K562 (cell line): ENCODE data around the gene CISD3. TPM values are rescaled to one million over a fixed set of nuclear protein-coding genes. Genes with fewer than 3 reads are reported as not detected.
A peak's percentile ranks its signal among the peaks of the same experiment; 100 is the strongest.

Source experiments
- BCOR ChIP-seq: fragments of 450-650 bp; IDR thresholded peaks from 2 replicates; pipeline ENCODE4 v1.6.1; 2016
- CUX1 ChIP-seq: fragments of 200-800 bp; sonication (Bioruptor generic); IDR thresholded peaks from 2 replicates; pipeline ENCODE4 v1.6.1; 2016; ENCODE audit warnings: missing genetic modification characterization, missing compliant biosample characterization
- FIP1L1 ChIP-seq: fragments of 200-400 bp; formaldehyde crosslinking; IDR thresholded peaks from 2 replicates; pipeline ENCODE4 v1.6.1; 2018; ENCODE audit warnings: mild to moderate bottlenecking, low read depth, low read length; ENCODE audit not compliant: poor library complexity, severe bottlenecking
- GTF2E2 ChIP-seq: fragments of 200-800 bp; sonication (Bioruptor generic); IDR thresholded peaks from 2 replicates; pipeline ENCODE4 v1.6.1; 2016; ENCODE audit warnings: missing genetic modification characterization, missing compliant biosample characterization
- HIVEP1 ChIP-seq: fragments of 250-450 bp; sonication (Bioruptor Pico); IDR thresholded peaks from 2 replicates; pipeline ENCODE4 v1.4.0; 2020; ENCODE audit warnings: mild to moderate bottlenecking
- MAFG ChIP-seq: fragments of 450-650 bp; conservative IDR thresholded peaks from 2 replicates; pipeline ENCODE4 v1.6.1; 2016; ENCODE audit warnings: missing genetic modification characterization, missing compliant biosample characterization
- NCOA4 ChIP-seq: fragments of 450-650 bp; IDR thresholded peaks from 2 replicates; pipeline ENCODE4 v1.6.1; 2018; ENCODE audit warnings: mild to moderate bottlenecking; ENCODE audit not compliant: partially characterized antibody
- NCOR1 ChIP-seq: fragments of 450-650 bp; IDR thresholded peaks from 2 replicates; pipeline ENCODE4 v1.6.1; 2016; ENCODE audit warnings: mild to moderate bottlenecking, moderate library complexity
- NFE2L1 ChIP-seq: fragments of 450-650 bp; IDR thresholded peaks from 2 replicates; pipeline ENCODE4 v1.6.1; 2016; ENCODE audit warnings: missing genetic modification characterization, low read depth, mild to moderate bottlenecking, missing compliant biosample characterization, moderate library complexity, borderline replicate concordance
- NFIC ChIP-seq: fragments of 450-650 bp; IDR thresholded peaks from 2 replicates; pipeline ENCODE4 v1.6.1; 2017; ENCODE audit warnings: mild to moderate bottlenecking, inconsistent platforms
- RNF2 ChIP-seq: sonication (generic); IDR thresholded peaks from 2 replicates; pipeline ENCODE4 v1.6.1; 2016
- SNIP1 ChIP-seq: fragments of 450-650 bp; IDR thresholded peaks from 2 replicates; pipeline ENCODE4 v1.7.1; 2017; ENCODE audit warnings: low read depth, mild to moderate bottlenecking
- SREBF2 ChIP-seq: sonication (generic); formaldehyde crosslinking; IDR thresholded peaks from 2 replicates; pipeline ENCODE4 v1.4.0; 2020; ENCODE audit warnings: mild to moderate bottlenecking, missing genetic modification reagents
- TBL1XR1 ChIP-seq, 2 experiments: IDR thresholded peaks; 2 replicates each; pipeline ENCODE4 v1.6.1; 2012; ENCODE audit warnings: improper control_type of control experiment in 2 of 2, low read length in 2 of 2, mild to moderate bottlenecking in 1 of 2
- TBP ChIP-seq: optimal IDR thresholded peaks from 2 replicates; pipeline ENCODE3; 2011; ENCODE audit warnings: low read depth, low read length, improper control_type of control experiment
- THRA ChIP-seq: fragments of 450-650 bp; IDR thresholded peaks from 2 replicates; pipeline ENCODE4 v1.6.1; 2017; ENCODE audit warnings: mild to moderate bottlenecking, moderate library complexity
- UBTF ChIP-seq, 2 experiments: IDR thresholded peaks; 2 replicates each; pipeline ENCODE4 v1.6.1; 2012; ENCODE audit warnings: improper control_type of control experiment in 2 of 2, low read depth in 2 of 2, low read length in 2 of 2, borderline replicate concordance in 1 of 2
- ZFP30 ChIP-seq: fragments of 250-450 bp; sonication (Bioruptor Pico); IDR thresholded peaks from 2 replicates; pipeline ENCODE4 v1.8.0; 2022; ENCODE audit warnings: moderate library complexity, mild to moderate bottlenecking, inconsistent platforms, borderline replicate concordance
- ZNF12 ChIP-seq: sonication (generic); formaldehyde crosslinking; IDR thresholded peaks from 2 replicates; pipeline ENCODE4 v1.4.0; 2020; ENCODE audit warnings: mild to moderate bottlenecking, missing genetic modification reagents
- ZNF77 ChIP-seq: fragments of 250-450 bp; sonication (Bioruptor Pico); IDR thresholded peaks from 2 replicates; pipeline ENCODE4 v1.5.0; 2020
- polyA plus RNA-seq, 8 experiments: library from polyadenylated mRNA; depleted of rRNA in 4 of 8; stranded (reverse) in 5 of 8; unstranded in 3 of 8; fragments of >200 nt; fragmentation: Nextera tagmentation in 2 of 8; fragmentation: Illumina TruSeq in 1 of 8; extraction: Ambion mirVana in 2 of 8; extraction: Trizol in 1 of 8; gene quantifications; 2 replicates each; pipeline versions ENCODE4 v1.2.1 to v1.2.3, GENCODE V29; 2011 to 2014; ENCODE audit warnings: inconsistent platforms in 1 of 8, missing spikeins in 1 of 8
- total RNA-seq, 7 experiments: library from RNA; depleted of rRNA in 6 of 7; stranded (reverse); fragments of >200 nt in 6 of 7; fragmentation: Illumina TruSeq in 2 of 7; extraction: Trizol in 2 of 7; gene quantifications; 2 replicates each; pipeline versions ENCODE4 v1.2.1 to v1.2.3, GENCODE V29; 2011 to 2021; ENCODE audit warnings: low replicate concordance in 1 of 7

CISD3 gene
- total and polyA plus RNA-seq, 9 of the 15 experiments (the other 6 are each of a cell fraction or from before 2014, with no cell fraction given) = 5.0 to 60.7 (median 15.7) TPM

GRCh38 chr17:38730526-38731379 is 612 bp downstream of the CISD3 start (continued):
- peak; percentile 89 for TF ChIP-seq NFIC
- no peak for TF ChIP-seq ZNF12 (CRISPR knock-in tag)
- no peak for TF ChIP-seq TBP
- no peak for TF ChIP-seq THRA
- no peak for TF ChIP-seq CUX1 (CRISPR knock-in tag)
- no peak for TF ChIP-seq TBL1XR1 (IDR thresholded peaks at IDR 0.05; ENCODE audit: low read length in 2 of 2)
- no peak for TF ChIP-seq FIP1L1
- TF ChIP-seq NCOA4 = no peak
- TF ChIP-seq ZFP30 (CRISPR knock-in tag) = no peak
- no peak for TF ChIP-seq GTF2E2 (tag)
- no peak for TF ChIP-seq SNIP1
- no peak for TF ChIP-seq HIVEP1 (CRISPR knock-in tag)
- TF ChIP-seq NCOR1 = no peak
- no peak for TF ChIP-seq ZNF77
- TF ChIP-seq RNF2 = no peak
- no peak for TF ChIP-seq MAFG (tag)
- TF ChIP-seq NFE2L1 (tag) = no peak
- TF ChIP-seq SREBF2 = no peak
- 0 out of 4 replicates have a peak, but pooled peaks of 1 of the 2 experiments have one; percentile 19 for TF ChIP-seq UBTF (IDR thresholded peaks at IDR 0.05; ENCODE audit: borderline replicate concordance in 1 of 2, low read depth in 2 of 2, low read length in 2 of 2)
- 0 out of 2 replicates have a peak, but pooled peaks have one; percentile 23 for TF ChIP-seq BCOR
